Renal cortical epithelial cell (primary cell): ENCODE data around the gene ANKRD36. TPM values are rescaled to one million over a fixed set of nuclear protein-coding genes. Genes with fewer than 3 reads are reported as not detected.
"Not testable (repeated sequence)": the region's sequence is repeated elsewhere in the genome, so short reads cannot be mapped to it uniquely, and the experiment has no call there.

ENCODE experiments used
- DNase-seq: peaks from one replicate; pipeline ENCODE4 v3.0.0-alpha.2; 2011; ENCODE audit warnings: low read depth
- total RNA-seq: library from RNA; depleted of rRNA; stranded (reverse); fragments of >200 nt; gene quantifications from 2 replicates; pipeline ENCODE4 v1.2.3, GENCODE V29; 2014

Gene ANKRD36
- 14.8 and 41.6 TPM in 2 replicates for total RNA-seq

GRCh38 chr2:97113050-97113881, at the start of gene ANKRD36:
Gene ANKRD36 (plus strand): TSS chr2:97113153. CDS start chr2:97113740, 587 bp downstream.
- peak; percentile 39 for DNase-seq

GRCh38 chr2:97066030-97066429, 46.9 kb upstream of the ANKRD36 start:
- not testable (repeated sequence) for DNase-seq

GRCh38 chr2:97067279-97068004, 45.5 kb upstream of the ANKRD36 start:
- DNase-seq = no peak

- DNase-seq = no peak
Measured at GRCh38 chr2:97068074-97068473, 44.9 kb upstream of the ANKRD36 start.

GRCh38 chr2:97068722-97069121, 44.2 kb upstream of the ANKRD36 start:
- DNase-seq = not testable (repeated sequence)

GRCh38 chr2:97070915-97071314, 42.0 kb upstream of the ANKRD36 start:
- not testable (repeated sequence) for DNase-seq

- DNase-seq = not testable (repeated sequence)
Measured at GRCh38 chr2:97077213-97077612, 35.7 kb upstream of the ANKRD36 start.

GRCh38 chr2:97080855-97081254, 32.1 kb upstream of the ANKRD36 start:
- not testable (repeated sequence) for DNase-seq

- not testable (repeated sequence) for DNase-seq
Measured at GRCh38 chr2:97082206-97082605, 30.7 kb upstream of the ANKRD36 start.

GRCh38 chr2:97083516-97083915, 29.4 kb upstream of the ANKRD36 start:
- not testable (repeated sequence) for DNase-seq

- DNase-seq = not testable (repeated sequence)
Measured at GRCh38 chr2:97085093-97085492, 27.9 kb upstream of the ANKRD36 start.

- DNase-seq = not testable (repeated sequence)
Measured at GRCh38 chr2:97088706-97089105, 24.2 kb upstream of the ANKRD36 start.

GRCh38 chr2:97092946-97093345, 20.0 kb upstream of the ANKRD36 start:
- not testable (repeated sequence) for DNase-seq

- DNase-seq = not testable (repeated sequence)
Measured at GRCh38 chr2:97093983-97094771, 18.8 kb upstream of the ANKRD36 start.

- DNase-seq = peak; percentile 11
Measured at GRCh38 chr2:97094772-97095611, 18.0 kb upstream of the ANKRD36 start, which contains the start of gene FAHD2B. Gene FAHD2B (minus strand): TSS chr2:97094882. CDS start chr2:97091706, 3,176 bp downstream.

- DNase-seq = no peak
Measured at GRCh38 chr2:97095661-97096060, 17.3 kb upstream of the ANKRD36 start.

GRCh38 chr2:97098786-97099372, 14.1 kb upstream of the ANKRD36 start:
- DNase-seq = not testable (repeated sequence)

GRCh38 chr2:97106878-97107277, 6.1 kb upstream of the ANKRD36 start:
- not testable (repeated sequence) for DNase-seq

- DNase-seq = not testable (repeated sequence)
Measured at GRCh38 chr2:97111246-97111645, 1.7 kb upstream of the ANKRD36 start.

- peak; percentile 45 for DNase-seq
Measured at GRCh38 chr2:97112320-97113049, 468 bp upstream of the ANKRD36 start.
